SK-N-SH (cell line): Measurements from ENCODE around the gene PUM1. TPM values are rescaled to one million over a fixed set of nuclear protein-coding genes. Genes with fewer than 3 reads are reported as not detected.

ENCODE experiments used
- CTCF ChIA-PET: fragments of 300-600, 350-600 bp; formaldehyde crosslinking; extraction: SDS; loops from one replicate; lab custom pipeline; 2021; lab: Yijun Ruan, JAX
- POLR2A ChIA-PET: fragments of 350-600 bp; sonication (Branson Sonifier 250); formaldehyde crosslinking; extraction: SDS; loops from one replicate; lab custom pipeline; 2020; ENCODE audit warnings: antibody characterized with exemption, inconsistent platforms; lab: Yijun Ruan, JAX
- DNase-seq: peaks from one replicate; pipeline ENCODE4 v3.0.0; 2012
- H2AFZ ChIP-seq: fragments of 200-600 bp; sonication (generic); 2 replicates; pipeline ENCODE4 v1.8.1; 2016; ENCODE audit warnings: antibody characterized with exemption, mild to moderate bottlenecking, low read depth
- H3F3A ChIP-seq: fragments of 200-600 bp; sonication (generic); replicated peaks from 2 replicates; pipeline ENCODE3; 2016; ENCODE audit warnings: antibody characterized with exemption, mild to moderate bottlenecking; ENCODE audit not compliant: insufficient read depth
- H3K27ac ChIP-seq, 2 experiments: fragments of 200-500 bp in 1 of 2; fragments of 200-600 bp in 1 of 2; sonication (Bioruptor generic) in 1 of 2; sonication (generic), shearing (Covaris generic) in 1 of 2; 2 replicates each; pipeline versions ENCODE4 v1.5.1 to v1.6.1; 2014 to 2016; ENCODE audit warnings: low read depth in 2 of 2, inconsistent platforms in 1 of 2, low read length in 1 of 2, mild to moderate bottlenecking in 1 of 2, mixed read lengths in 1 of 2
- H3K27me3 ChIP-seq: fragments of 200-600 bp; sonication (generic), shearing (Covaris generic); 2 replicates; pipeline ENCODE4 v1.6.1; 2016; ENCODE audit warnings: mixed run types; ENCODE audit not compliant: insufficient read depth
- H3K36me3 ChIP-seq, 2 experiments: fragments of 200-500 bp in 1 of 2; fragments of 200-600 bp in 1 of 2; sonication (Bioruptor generic) in 1 of 2; sonication (generic) in 1 of 2; replicated peaks in 1 of 2; 2 replicates each; pipeline versions ENCODE3 to v1.5.1; 2014 to 2016; ENCODE audit warnings: low read length in 1 of 2, mild to moderate bottlenecking in 1 of 2; ENCODE audit not compliant: insufficient read depth in 2 of 2, control insufficient read depth in 1 of 2
- H3K4me1 ChIP-seq, 2 experiments: fragments of 200-500 bp in 1 of 2; fragments of 200-600 bp in 1 of 2; sonication (Bioruptor generic) in 1 of 2; sonication (generic), shearing (Covaris generic) in 1 of 2; 2 replicates each; pipeline versions ENCODE4 v1.5.1 to v1.6.1; 2014 to 2016; ENCODE audit warnings: low read depth in 1 of 2, low read length in 1 of 2, mixed run types in 1 of 2; ENCODE audit not compliant: insufficient read depth in 2 of 2, control insufficient read depth in 1 of 2
- H3K4me2 ChIP-seq: fragments of 200-600 bp; sonication (generic), shearing (Covaris generic); 2 replicates; pipeline ENCODE4 v1.6.1; 2017; ENCODE audit warnings: mixed run types
- H3K4me3 ChIP-seq, 2 experiments: fragments of 200-500 bp in 1 of 2; fragments of 200-600 bp in 1 of 2; sonication (Bioruptor generic) in 1 of 2; sonication (generic), shearing (Covaris generic) in 1 of 2; 2 replicates each; pipeline versions ENCODE4 v1.5.1 to v1.8.1; 2014 to 2016; ENCODE audit warnings: low read depth in 2 of 2, inconsistent platforms in 1 of 2, low read length in 1 of 2, mild to moderate bottlenecking in 1 of 2, mixed read lengths in 1 of 2, moderate library complexity in 1 of 2
- H3K79me2 ChIP-seq: fragments of 200-600 bp; sonication (generic); 2 replicates; pipeline ENCODE4 v1.8.1; 2017; ENCODE audit warnings: mild to moderate bottlenecking; ENCODE audit not compliant: insufficient read depth
- H3K9ac ChIP-seq: fragments of 200-600 bp; sonication (generic); 2 replicates; pipeline ENCODE4 v1.6.1; 2017; ENCODE audit warnings: mixed run types
- H3K9me2 ChIP-seq: fragments of 200-600 bp; sonication (generic); 2 replicates; pipeline ENCODE4 v1.6.1; 2017; ENCODE audit warnings: mixed run types
- H3K9me3 ChIP-seq: fragments of 200-600 bp; sonication (generic); 2 replicates; pipeline ENCODE4 v1.6.1; 2017; ENCODE audit warnings: mixed run types, mild to moderate bottlenecking, moderate library complexity
- H4K20me1 ChIP-seq: fragments of 200-600 bp; sonication (generic); 2 replicates; pipeline ENCODE4 v1.6.1; 2017; ENCODE audit warnings: mild to moderate bottlenecking, mixed run types; ENCODE audit not compliant: insufficient read depth
- CHD2 ChIP-seq: fragments of 150-350 bp; IDR thresholded peaks from 2 replicates; pipeline ENCODE4 v1.6.1; 2018; ENCODE audit warnings: low read length; ENCODE audit not compliant: partially characterized antibody
- ELF1 ChIP-seq: IDR thresholded peaks from 2 replicates; pipeline ENCODE4 v1.4.0; 2012
- FOSL2 ChIP-seq: IDR thresholded peaks from 2 replicates; pipeline ENCODE4 v1.4.0; 2012; ENCODE audit warnings: low read depth, mild to moderate bottlenecking, moderate library complexity, borderline replicate concordance
- FOXM1 ChIP-seq: IDR thresholded peaks from 2 replicates; pipeline ENCODE4 v1.4.0; 2012; ENCODE audit warnings: low read depth, mild to moderate bottlenecking
- MXI1 ChIP-seq: IDR thresholded peaks from 2 replicates; pipeline ENCODE4 v1.6.1; 2012; ENCODE audit warnings: mild to moderate bottlenecking, low read depth, low read length, improper control_type of control experiment
- NRF1 ChIP-seq: IDR thresholded peaks from 2 replicates; pipeline ENCODE4 v1.6.1; 2012; ENCODE audit warnings: low read depth, mild to moderate bottlenecking, low read length
- PBX3 ChIP-seq: IDR thresholded peaks from 2 replicates; pipeline ENCODE4; 2012
- POLR2AphosphoS5 ChIP-seq: IDR thresholded peaks from 2 replicates; pipeline ENCODE4 v1.6.1; 2012; ENCODE audit warnings: low read depth, low read length
- RAD21 ChIP-seq: IDR thresholded peaks from 2 replicates; pipeline ENCODE4 v1.6.1; 2012; ENCODE audit warnings: mild to moderate bottlenecking, low read length
- REST ChIP-seq: IDR thresholded peaks from 2 replicates; pipeline ENCODE4 v1.6.1; 2012; ENCODE audit warnings: mild to moderate bottlenecking, low read depth, low read length, moderate library complexity
- RFX5 ChIP-seq: IDR thresholded peaks from 2 replicates; pipeline ENCODE4 v1.6.1; 2012; ENCODE audit warnings: mild to moderate bottlenecking, improper control_type of control experiment, low read length
- RXRA ChIP-seq: IDR thresholded peaks from 2 replicates; pipeline ENCODE4 v1.4.0; 2012; ENCODE audit warnings: low read depth, mild to moderate bottlenecking, borderline replicate concordance
- SIN3A ChIP-seq: IDR thresholded peaks from 2 replicates; pipeline ENCODE4 v1.6.1; 2012; ENCODE audit warnings: low read depth, mild to moderate bottlenecking, low read length, moderate library complexity, borderline replicate concordance
- TAF1 ChIP-seq: IDR thresholded peaks from 2 replicates; pipeline ENCODE4 v1.6.1; 2012; ENCODE audit warnings: low read depth, mild to moderate bottlenecking, low read length, moderate library complexity, borderline replicate concordance
- YY1 ChIP-seq: IDR thresholded peaks from 2 replicates; pipeline ENCODE4 v1.4.0; 2012; ENCODE audit warnings: low read depth, mild to moderate bottlenecking
- WGBS: methylation state at CpG from one replicate; pipeline ENCODE4 v1.1.6; 2017; ENCODE audit warnings: low lambda C conversion rate; 5-methylcytosine and 5-hydroxymethylcytosine counted together
- polyA plus RNA-seq, 3 experiments: library from polyadenylated mRNA; depleted of rRNA; stranded (reverse); fragments of >200 nt; gene quantifications; 2 replicates each; pipeline ENCODE4 v1.2.3, GENCODE V29; 2012
- TF ChIP-seq, protein P1 (sequence below): fragments of 150-350 bp; IDR thresholded peaks from 2 replicates; pipeline ENCODE4 v1.6.1; 2016; ENCODE audit warnings: mild to moderate bottlenecking, low read depth, low read length
- TF ChIP-seq, protein P2 (sequence below): fragments of 150-350 bp; IDR thresholded peaks from 2 replicates; pipeline ENCODE4 v1.6.1; 2017; ENCODE audit warnings: antibody characterized with exemption, low read length, low read depth, borderline replicate concordance

PUM1 gene
- polyA plus RNA-seq, 1 of the 3 experiments (the other 2 are of a cell fraction) = 66.7 TPM

DNA sequence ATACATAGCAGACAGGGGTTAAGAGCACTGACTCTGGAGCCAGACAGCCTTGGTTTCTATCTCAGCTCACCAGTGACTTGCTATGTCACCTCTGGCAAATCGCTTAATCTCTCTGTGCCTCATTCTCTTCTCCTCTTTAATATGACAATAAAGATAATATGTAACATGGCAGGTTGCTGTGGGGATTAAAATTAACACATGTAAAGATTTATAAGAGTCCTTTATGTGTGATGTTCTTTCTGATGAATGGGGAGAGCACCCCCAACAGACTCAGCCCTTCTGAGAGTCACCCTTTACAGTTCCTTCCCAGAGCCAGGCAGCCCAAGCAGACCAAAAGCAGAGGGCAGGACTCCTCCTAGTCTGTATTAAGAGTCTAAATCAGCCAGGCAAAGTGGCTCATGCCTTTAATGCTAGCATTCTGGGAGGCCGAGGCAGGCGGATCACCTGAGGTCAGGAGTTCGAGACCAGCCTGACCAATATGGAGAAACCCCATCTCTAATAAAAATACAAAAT lies 80.5 kb downstream of the PUM1 start:
- Histone ChIP-seq H3F3A (peaks cover 9% of the 10 kb centered on the region), H3K27me3 (no peaks in the 10 kb centered on the region), H4K20me1 (peaks cover 91% of the 10 kb centered on the region), H3K4me2 (no peak overlapping the region), H3K27ac (no peak overlapping the region), H3K9ac (no peak overlapping the region), H3K36me3 (peaks cover 18 to 22% of the 10 kb centered on the region in 2 experiments), H3K79me2 (peaks cover 97% of the 10 kb centered on the region), H3K4me3 (no peak overlapping the region), H3K9me3 (no peaks in the 10 kb centered on the region), H3K9me2 (no peaks in the 10 kb centered on the region), H2AFZ (no peak overlapping the region), H3K4me1 (peaks cover 21% of the 10 kb centered on the region in 2 experiments)
- WGBS = 89% methylated on average over 4 of the region's 4 CpGs
- ChIA-PET CTCF (interaction anchor here (0.8 to 1.8 kb wide), 5 partner anchors 10 to 184 kb away, joined by 3 to 7 read pairs (median 4); no protein-coding TSS in a partner anchor), POLR2A (no interaction called here)
- no peak for DNase-seq
- TF ChIP-seq YY1 (no peak), ELF1 (no peak), CHD2 (no peak), RXRA (no peak), PBX3 (no peak), MXI1 (no peak), REST (no peak), FOXM1 (no peak), SIN3A (no peak), FOSL2 (no peak), TAF1 (no peak), NRF1 (no peak), POLR2AphosphoS5 (no peak), RFX5 (no peak), RAD21 (no peak)
- TF ChIP-seq, protein P1, sequence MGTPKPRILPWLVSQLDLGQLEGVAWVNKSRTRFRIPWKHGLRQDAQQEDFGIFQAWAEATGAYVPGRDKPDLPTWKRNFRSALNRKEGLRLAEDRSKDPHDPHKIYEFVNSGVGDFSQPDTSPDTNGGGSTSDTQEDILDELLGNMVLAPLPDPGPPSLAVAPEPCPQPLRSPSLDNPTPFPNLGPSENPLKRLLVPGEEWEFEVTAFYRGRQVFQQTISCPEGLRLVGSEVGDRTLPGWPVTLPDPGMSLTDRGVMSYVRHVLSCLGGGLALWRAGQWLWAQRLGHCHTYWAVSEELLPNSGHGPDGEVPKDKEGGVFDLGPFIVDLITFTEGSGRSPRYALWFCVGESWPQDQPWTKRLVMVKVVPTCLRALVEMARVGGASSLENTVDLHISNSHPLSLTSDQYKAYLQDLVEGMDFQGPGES = no peak
- TF ChIP-seq, protein P2, sequence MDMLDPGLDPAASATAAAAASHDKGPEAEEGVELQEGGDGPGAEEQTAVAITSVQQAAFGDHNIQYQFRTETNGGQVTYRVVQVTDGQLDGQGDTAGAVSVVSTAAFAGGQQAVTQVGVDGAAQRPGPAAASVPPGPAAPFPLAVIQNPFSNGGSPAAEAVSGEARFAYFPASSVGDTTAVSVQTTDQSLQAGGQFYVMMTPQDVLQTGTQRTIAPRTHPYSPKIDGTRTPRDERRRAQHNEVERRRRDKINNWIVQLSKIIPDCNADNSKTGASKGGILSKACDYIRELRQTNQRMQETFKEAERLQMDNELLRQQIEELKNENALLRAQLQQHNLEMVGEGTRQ = no peak
